Fibroblast of lung (primary cell): ENCODE measurements around the gene GRIK4. TPM values are rescaled to one million over a fixed set of nuclear protein-coding genes. Genes with fewer than 3 reads are reported as not detected.

Source experiments
- DNase-seq, 2 donors: peaks; one replicate each; pipeline versions ENCODE4 v3.0.0 to v3.0.0-alpha.2; 2010; ENCODE audit warnings: low read depth in 2 of 2
- H2AFZ ChIP-seq: 2 replicates; pipeline ENCODE4 v1.5.1; 2012; ENCODE audit warnings: low read length, control low read depth, inconsistent platforms
- H3K27ac ChIP-seq: 2 replicates; pipeline ENCODE4 v1.5.1; 2011; ENCODE audit warnings: low read length, control low read depth; ENCODE audit not compliant: insufficient read depth
- H3K27me3 ChIP-seq: 2 replicates; pipeline ENCODE4 v1.5.1; 2011; ENCODE audit warnings: mild to moderate bottlenecking, low read length; ENCODE audit not compliant: control insufficient read depth, insufficient read depth
- H3K36me3 ChIP-seq: 2 replicates; pipeline ENCODE4 v1.5.1; 2011; ENCODE audit warnings: low read length; ENCODE audit not compliant: control insufficient read depth, insufficient read depth
- H3K4me1 ChIP-seq: 2 replicates; pipeline ENCODE4 v1.5.1; 2011; ENCODE audit warnings: low read length; ENCODE audit not compliant: control insufficient read depth, insufficient read depth; ENCODE audit errors: extremely low read depth
- H3K4me2 ChIP-seq: 2 replicates; pipeline ENCODE4 v1.5.1; 2011; ENCODE audit warnings: low read length, control low read depth; ENCODE audit not compliant: insufficient read depth; ENCODE audit errors: extremely low read depth
- H3K4me3 ChIP-seq, 4 experiments: fragments of 200-600 bp in 1 of 4; sonication (generic) in 1 of 4; replicated peaks in 1 of 4; 2 replicates each; pipeline ENCODE4 v1.5.1; 2011 to 2016; ENCODE audit warnings: low read length in 4 of 4, low read depth in 3 of 4, mild to moderate bottlenecking in 3 of 4, control low read depth in 2 of 4, inconsistent platforms in 1 of 4, mixed read lengths in 1 of 4; ENCODE audit not compliant: insufficient read depth in 1 of 4; ENCODE audit errors: control extremely low read depth in 1 of 4
- H3K79me2 ChIP-seq: 2 replicates; pipeline ENCODE4 v1.5.1; 2012; ENCODE audit warnings: mild to moderate bottlenecking, low read length, inconsistent platforms; ENCODE audit not compliant: control insufficient read depth, insufficient read depth
- H3K9ac ChIP-seq: 2 replicates; pipeline ENCODE4 v1.5.1; 2011; ENCODE audit warnings: mild to moderate bottlenecking, low read length, control low read depth; ENCODE audit not compliant: insufficient read depth
- H3K9me3 ChIP-seq: 2 replicates; pipeline ENCODE4 v1.5.1; 2012; ENCODE audit warnings: low read depth, low read length; ENCODE audit not compliant: control insufficient read depth, insufficient read depth
- H4K20me1 ChIP-seq: 2 replicates; pipeline ENCODE4 v1.5.1; 2011; ENCODE audit warnings: low read length; ENCODE audit not compliant: control insufficient read depth, insufficient read depth; ENCODE audit errors: extremely low read depth
- EZH2 ChIP-seq: IDR thresholded peaks from 2 replicates; pipeline ENCODE4 v1.5.1; 2012; ENCODE audit warnings: low read length, control low read depth, mild to moderate bottlenecking; ENCODE audit errors: missing control alignments
- polyA plus RNA-seq, 2 donors: library from polyadenylated mRNA; depleted of rRNA in 1 of 2; stranded (reverse) in 1 of 2; unstranded in 1 of 2; fragments of >200 nt; gene quantifications; 2 replicates each; pipeline ENCODE4 v1.2.1, GENCODE V29; 2011 to 2012; ENCODE audit warnings: missing spikeins in 1 of 2
- total RNA-seq: library from RNA; depleted of rRNA; stranded (reverse); fragments of >200 nt; gene quantifications from 2 replicates; pipeline ENCODE4 v1.2.1, GENCODE V29; 2014
- TF ChIP-seq, protein P1 (sequence below), 2 donors: IDR thresholded peaks in 1 of 2; conservative IDR thresholded peaks in 1 of 2; 1 replicate in 1 of 2; 2 replicates in 1 of 2; pipeline ENCODE4 v1.5.1; 2011 to 2012; ENCODE audit warnings: low read length in 2 of 2, control low read depth in 1 of 2, inconsistent platforms in 1 of 2, low read depth in 1 of 2, mild to moderate bottlenecking in 1 of 2

GRIK4 gene
- total and polyA plus RNA-seq, 2 donors (not counting 1 experiment from before 2014, with no cell fraction given) = 0.17 to 1.5 TPM

DNA sequence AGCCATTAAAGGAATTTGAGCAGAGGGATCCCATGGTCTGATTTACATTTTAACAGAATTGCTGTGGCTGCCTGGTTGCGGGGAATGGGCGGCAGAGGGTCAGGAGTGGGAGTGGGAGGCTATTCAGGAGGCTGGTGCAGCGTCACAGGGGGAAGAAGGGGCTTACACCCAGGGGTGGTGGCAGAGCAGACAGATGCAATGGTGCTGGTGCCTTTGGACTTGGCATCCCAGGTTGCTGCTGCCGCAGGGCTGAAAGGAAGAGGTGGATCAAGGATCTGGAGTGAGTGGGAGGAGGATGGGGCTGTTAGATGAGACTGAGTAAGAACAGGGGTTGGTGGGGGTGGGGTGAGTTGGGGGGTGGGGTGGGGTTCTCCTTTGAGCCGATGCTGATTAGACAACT is 38.5 kb downstream of the GRIK4 start:
- H3K4me2 ChIP-seq = no peak overlapping the region
- H3K36me3 ChIP-seq = no peaks in the 10 kb centered on the region
- H3K9ac ChIP-seq = no peak overlapping the region
- no peaks in the 10 kb centered on the region for H3K27me3 ChIP-seq
- H2AFZ ChIP-seq = no peak overlapping the region
- DNase-seq = no peak
- no peak overlapping the region for H3K4me3 ChIP-seq
- TF ChIP-seq, protein P1, sequence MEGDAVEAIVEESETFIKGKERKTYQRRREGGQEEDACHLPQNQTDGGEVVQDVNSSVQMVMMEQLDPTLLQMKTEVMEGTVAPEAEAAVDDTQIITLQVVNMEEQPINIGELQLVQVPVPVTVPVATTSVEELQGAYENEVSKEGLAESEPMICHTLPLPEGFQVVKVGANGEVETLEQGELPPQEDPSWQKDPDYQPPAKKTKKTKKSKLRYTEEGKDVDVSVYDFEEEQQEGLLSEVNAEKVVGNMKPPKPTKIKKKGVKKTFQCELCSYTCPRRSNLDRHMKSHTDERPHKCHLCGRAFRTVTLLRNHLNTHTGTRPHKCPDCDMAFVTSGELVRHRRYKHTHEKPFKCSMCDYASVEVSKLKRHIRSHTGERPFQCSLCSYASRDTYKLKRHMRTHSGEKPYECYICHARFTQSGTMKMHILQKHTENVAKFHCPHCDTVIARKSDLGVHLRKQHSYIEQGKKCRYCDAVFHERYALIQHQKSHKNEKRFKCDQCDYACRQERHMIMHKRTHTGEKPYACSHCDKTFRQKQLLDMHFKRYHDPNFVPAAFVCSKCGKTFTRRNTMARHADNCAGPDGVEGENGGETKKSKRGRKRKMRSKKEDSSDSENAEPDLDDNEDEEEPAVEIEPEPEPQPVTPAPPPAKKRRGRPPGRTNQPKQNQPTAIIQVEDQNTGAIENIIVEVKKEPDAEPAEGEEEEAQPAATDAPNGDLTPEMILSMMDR (conservative IDR thresholded peaks at IDR 0.05 in 1 of 2, IDR thresholded peaks at IDR 0.05 in 1 of 2; ENCODE audit: low read depth in 1 of 2, low read length in 2 of 2) = no peak
- TF ChIP-seq EZH2 = no peak
- H3K9me3 ChIP-seq = no peaks in the 10 kb centered on the region
- H3K27ac ChIP-seq = no peak overlapping the region
- no peaks in the 10 kb centered on the region for H4K20me1 ChIP-seq
- H3K79me2 ChIP-seq = no peaks in the 10 kb centered on the region
- H3K4me1 ChIP-seq = peaks cover 22% of the 10 kb centered on the region

DNA sequence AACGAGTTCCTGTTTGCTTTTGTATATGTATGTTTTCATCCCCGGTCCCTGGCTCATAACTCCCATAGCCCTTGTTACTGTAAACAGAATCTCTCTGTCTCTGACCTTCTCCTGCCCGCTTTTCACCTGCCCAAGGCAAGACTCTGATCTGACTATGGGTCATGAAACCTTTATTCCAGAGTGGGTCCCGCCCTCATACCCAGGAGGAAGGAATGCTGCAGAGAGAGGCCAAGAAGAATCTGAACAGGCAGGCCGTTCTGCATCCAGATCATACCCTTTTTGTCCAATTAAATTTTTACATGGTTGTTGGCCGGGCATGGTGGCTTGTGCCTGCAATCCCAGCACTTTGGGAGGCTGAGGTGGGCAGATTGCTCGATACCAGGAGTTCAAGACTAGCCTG is 39.6 kb downstream of the GRIK4 start:
- Histone ChIP-seq H3K79me2 (no peaks in the 10 kb centered on the region), H3K4me3 (no peak overlapping the region), H3K27ac (no peak overlapping the region), H2AFZ (no peak overlapping the region), H3K36me3 (no peaks in the 10 kb centered on the region), H3K4me1 (peaks cover 20% of the 10 kb centered on the region), H3K4me2 (no peak overlapping the region), H3K27me3 (no peaks in the 10 kb centered on the region), H3K9me3 (no peaks in the 10 kb centered on the region), H3K9ac (no peak overlapping the region), H4K20me1 (no peaks in the 10 kb centered on the region)
- TF ChIP-seq, protein P1 (conservative IDR thresholded peaks at IDR 0.05 in 1 of 2, IDR thresholded peaks at IDR 0.05 in 1 of 2; ENCODE audit: low read depth in 1 of 2, low read length in 2 of 2) = no peak
- no peak for TF ChIP-seq EZH2
- DNase-seq = no peak

DNA sequence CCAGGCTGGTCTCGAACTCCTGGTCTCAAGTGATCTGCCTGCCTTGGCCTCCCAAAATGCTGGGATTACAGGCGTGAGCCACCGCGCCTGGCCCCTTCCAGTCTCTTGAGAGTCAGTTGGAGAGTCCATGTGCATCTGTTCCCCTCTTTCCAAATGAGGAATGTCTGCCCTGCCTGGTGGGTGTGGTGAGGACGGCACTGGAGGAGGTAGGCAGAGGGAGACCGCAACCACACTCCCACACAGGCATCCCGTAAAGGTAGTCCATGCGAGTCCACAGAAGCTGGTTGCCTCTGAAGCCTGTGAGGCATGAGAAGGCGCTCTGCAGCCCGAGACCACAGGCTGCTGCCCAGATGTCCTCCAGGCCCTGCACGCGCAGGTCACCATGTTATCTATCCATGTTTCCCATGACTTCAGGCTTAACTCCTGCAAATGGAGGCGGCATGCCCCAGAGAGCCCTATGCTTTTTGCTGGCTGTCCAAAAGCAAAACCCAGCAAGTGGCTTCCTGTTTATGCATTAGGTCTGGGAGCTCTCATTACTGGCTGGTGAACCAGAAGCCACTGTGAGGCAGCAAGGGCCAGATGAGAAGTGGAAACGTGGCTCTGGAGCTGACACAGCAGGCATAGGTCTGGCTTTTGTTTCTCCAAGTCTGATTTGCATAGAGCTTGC is 43.4 kb downstream of the GRIK4 start:
- no peaks in the 10 kb centered on the region for H3K36me3 ChIP-seq
- no peak overlapping the region for H2AFZ ChIP-seq
- H3K79me2 ChIP-seq = no peaks in the 10 kb centered on the region
- H3K4me3 ChIP-seq = no peak overlapping the region
- no peaks in the 10 kb centered on the region for H4K20me1 ChIP-seq
- H3K4me1 ChIP-seq = no peaks in the 10 kb centered on the region
- TF ChIP-seq, protein P1 (conservative IDR thresholded peaks at IDR 0.05 in 1 of 2, IDR thresholded peaks at IDR 0.05 in 1 of 2; ENCODE audit: low read depth in 1 of 2, low read length in 2 of 2) = no peak
- no peaks in the 10 kb centered on the region for H3K27me3 ChIP-seq
- no peak overlapping the region for H3K9ac ChIP-seq
- peak; percentile 39 to 54 for DNase-seq
- H3K9me3 ChIP-seq = no peaks in the 10 kb centered on the region
- H3K4me2 ChIP-seq = no peak overlapping the region
- no peak overlapping the region for H3K27ac ChIP-seq
